HepG2 (cell line): ENCODE results near the gene CTNND1. TPM values are rescaled to one million over a fixed set of nuclear protein-coding genes. Genes with fewer than 3 reads are reported as not detected.

Experiments used
- ATF2 ChIP-seq: sonication (generic); formaldehyde crosslinking; IDR thresholded peaks from 2 replicates; pipeline ENCODE4 v1.4.0; 2020; ENCODE audit warnings: missing genetic modification reagents
- ATM ChIP-seq: fragments of 450-650 bp; IDR thresholded peaks from 2 replicates; pipeline ENCODE4 v1.7.1; 2017; ENCODE audit warnings: mild to moderate bottlenecking, borderline replicate concordance
- BORCS8-MEF2B ChIP-seq: sonication (generic); formaldehyde crosslinking; IDR thresholded peaks from 2 replicates; pipeline ENCODE4 v1.8.0; 2022; ENCODE audit warnings: mild to moderate bottlenecking, missing genetic modification reagents
- BRD4 ChIP-seq: sonication (generic); formaldehyde crosslinking; IDR thresholded peaks from 2 replicates; pipeline ENCODE4 v1.4.0; 2020; ENCODE audit warnings: missing genetic modification reagents
- FOXO1 ChIP-seq: sonication (generic); formaldehyde crosslinking; IDR thresholded peaks from 2 replicates; pipeline ENCODE4 v1.4.0; 2020; ENCODE audit warnings: missing genetic modification reagents
- GABPB1 ChIP-seq: IDR thresholded peaks from 2 replicates; pipeline ENCODE4 v1.6.1; 2016; ENCODE audit warnings: mild to moderate bottlenecking, missing genetic modification reagents, moderate library complexity, missing compliant biosample characterization
- GATA4 ChIP-seq: sonication (generic); IDR thresholded peaks from 2 replicates; pipeline ENCODE4 v1.6.1; 2016; ENCODE audit warnings: antibody characterized with exemption, low read depth, borderline replicate concordance
- KLF9 ChIP-seq: IDR thresholded peaks from 2 replicates; pipeline ENCODE4 v1.6.1; 2016; ENCODE audit warnings: low read depth
- MIER2 ChIP-seq: IDR thresholded peaks from 2 replicates; pipeline ENCODE4 v1.6.1; 2016; ENCODE audit warnings: missing biosample characterization, missing genetic modification reagents
- RNF2 ChIP-seq: fragments of 450-650 bp; conservative IDR thresholded peaks from 2 replicates; pipeline ENCODE4 v1.6.1; 2016; ENCODE audit warnings: low read depth
- SOX5 ChIP-seq: IDR thresholded peaks from 2 replicates; pipeline ENCODE4 v1.6.1; 2016; ENCODE audit warnings: borderline replicate concordance
- TBL1XR1 ChIP-seq: fragments of 150-350 bp; IDR thresholded peaks from 2 replicates; pipeline ENCODE4 v1.6.1; 2014; ENCODE audit warnings: borderline replicate concordance, low read length; ENCODE audit not compliant: partially characterized antibody
- TFDP2 ChIP-seq: sonication (generic); formaldehyde crosslinking; IDR thresholded peaks from 2 replicates; pipeline ENCODE4 v1.4.0; 2020; ENCODE audit warnings: missing genetic modification reagents
- YEATS2 ChIP-seq: sonication (generic); formaldehyde crosslinking; IDR thresholded peaks from 2 replicates; pipeline ENCODE4 v1.4.0; 2020; ENCODE audit warnings: missing genetic modification reagents, borderline replicate concordance
- ZFP41 ChIP-seq: sonication (generic); formaldehyde crosslinking; IDR thresholded peaks from 2 replicates; pipeline ENCODE4 v1.4.0; 2020; ENCODE audit warnings: mild to moderate bottlenecking, missing genetic modification reagents, borderline replicate concordance
- ZFP82 ChIP-seq: sonication (generic); formaldehyde crosslinking; IDR thresholded peaks from 2 replicates; pipeline ENCODE4 v1.5.1; 2020; ENCODE audit warnings: mild to moderate bottlenecking, missing genetic modification reagents, borderline replicate concordance
- ZNF431 ChIP-seq: sonication (generic); formaldehyde crosslinking; IDR thresholded peaks from 2 replicates; pipeline ENCODE4 v1.9.0; 2022; ENCODE audit warnings: missing genetic modification reagents, low read depth, mild to moderate bottlenecking, borderline replicate concordance
- ZNF615 ChIP-seq: sonication (generic); formaldehyde crosslinking; IDR thresholded peaks from 2 replicates; pipeline ENCODE4 v1.5.0; 2020; ENCODE audit warnings: mild to moderate bottlenecking, missing genetic modification reagents, borderline replicate concordance
- ZNF691 ChIP-seq: sonication (generic); formaldehyde crosslinking; IDR thresholded peaks from 2 replicates; pipeline ENCODE4 v1.4.0; 2020; ENCODE audit warnings: missing genetic modification reagents, low read depth, mild to moderate bottlenecking, borderline replicate concordance
- ZNF777 ChIP-seq: sonication (generic); formaldehyde crosslinking; IDR thresholded peaks from 2 replicates; pipeline ENCODE4 v1.4.0; 2020; ENCODE audit warnings: missing genetic modification reagents
- polyA plus RNA-seq, 8 experiments: library from polyadenylated mRNA; depleted of rRNA in 3 of 8; stranded (reverse) in 7 of 8; unstranded in 1 of 8; fragments of >200 nt; fragmentation: Illumina TruSeq in 4 of 8; extraction: Trizol in 4 of 8; gene quantifications; 2 replicates each; pipeline versions ENCODE4 v1.2.1 to v1.2.3, GENCODE V29; 2011 to 2016; ENCODE audit warnings: low read depth in 4 of 8, missing spikeins in 1 of 8, mixed read lengths in 1 of 8; ENCODE audit not compliant: insufficient read depth in 1 of 8
- total RNA-seq, 5 experiments: library from RNA; depleted of rRNA; stranded (reverse); fragments of >200 nt; fragmentation: Illumina TruSeq; extraction: Trizol; gene quantifications; 2 replicates each; pipeline ENCODE4 v1.2.3, GENCODE V29; 2016; ENCODE audit warnings: low read depth in 1 of 5
- TF ChIP-seq, protein P1 (sequence below): sonication (generic); formaldehyde crosslinking; IDR thresholded peaks from 2 replicates; pipeline ENCODE4 v1.4.0; 2020; ENCODE audit warnings: mild to moderate bottlenecking, low read depth, missing genetic modification reagents
- TF ChIP-seq, protein P2 (sequence below): sonication (generic); formaldehyde crosslinking; IDR thresholded peaks from 2 replicates; pipeline ENCODE4 v1.4.0; 2020; ENCODE audit warnings: missing genetic modification reagents, mild to moderate bottlenecking, borderline replicate concordance

CTNND1 gene
- total and polyA plus RNA-seq, 2 of the 13 experiments (the other 11 are each of a cell fraction or from before 2014, with no cell fraction given): 117 to 128 TPM

DNA sequence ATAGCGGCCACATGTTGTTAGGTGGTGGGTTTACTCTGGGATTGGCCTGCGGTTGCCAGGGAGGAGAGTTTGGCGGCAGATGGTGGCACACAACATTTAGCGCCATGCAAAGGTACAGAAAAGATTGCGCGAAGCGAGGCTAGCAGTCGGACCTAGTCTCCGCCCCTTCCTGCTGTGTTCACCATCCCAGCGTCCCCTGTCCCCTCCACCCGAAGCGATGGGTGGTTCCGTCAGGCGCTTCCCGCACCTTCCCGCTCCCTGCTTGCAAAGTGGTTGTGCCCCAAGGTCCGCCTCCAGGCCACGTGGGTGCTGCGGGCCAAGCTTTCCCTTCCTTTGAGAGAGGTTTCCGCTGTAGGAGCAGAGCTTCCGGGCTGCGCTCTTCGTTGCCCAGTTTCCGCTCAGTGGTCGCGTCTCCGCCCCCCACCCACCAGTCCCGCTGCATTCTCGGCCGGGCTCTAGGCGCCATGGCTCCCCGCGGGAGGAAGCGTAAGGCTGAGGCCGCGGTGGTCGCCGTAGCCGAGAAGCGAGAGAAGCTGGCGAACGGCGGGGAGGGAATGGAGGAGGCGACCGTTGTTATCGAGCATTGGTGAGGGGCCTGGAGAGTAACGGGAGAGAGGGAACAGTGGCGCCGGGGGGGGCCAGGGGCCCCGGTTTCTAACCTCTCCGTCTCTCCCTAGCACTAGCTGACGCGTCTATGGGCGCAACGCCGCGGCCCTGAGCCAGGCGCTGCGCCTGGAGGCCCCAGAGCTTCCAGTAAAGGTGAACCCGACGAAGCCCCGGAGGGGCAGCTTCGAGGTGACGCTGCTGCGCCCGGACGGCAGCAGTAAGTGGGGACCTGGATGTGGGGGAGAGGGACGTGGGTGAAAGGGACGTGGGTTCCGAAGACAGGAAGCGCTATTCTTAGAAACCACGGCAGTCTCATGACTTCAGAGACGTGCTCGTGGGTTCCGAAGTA, 20.2 kb upstream of the CTNND1 start, which contains the start of gene SELENOH (continued):
- peak; percentile 83 for TF ChIP-seq TFDP2
- TF ChIP-seq, protein P1, sequence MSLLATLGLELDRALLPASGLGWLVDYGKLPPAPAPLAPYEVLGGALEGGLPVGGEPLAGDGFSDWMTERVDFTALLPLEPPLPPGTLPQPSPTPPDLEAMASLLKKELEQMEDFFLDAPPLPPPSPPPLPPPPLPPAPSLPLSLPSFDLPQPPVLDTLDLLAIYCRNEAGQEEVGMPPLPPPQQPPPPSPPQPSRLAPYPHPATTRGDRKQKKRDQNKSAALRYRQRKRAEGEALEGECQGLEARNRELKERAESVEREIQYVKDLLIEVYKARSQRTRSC (CRISPR knock-in tag): no peak
- TF ChIP-seq GATA4: peak; percentile 45; the same call in 1 of the 2 replicates
- TF ChIP-seq KLF9: no peak
- no peak for TF ChIP-seq RNF2
- TF ChIP-seq, protein P2, sequence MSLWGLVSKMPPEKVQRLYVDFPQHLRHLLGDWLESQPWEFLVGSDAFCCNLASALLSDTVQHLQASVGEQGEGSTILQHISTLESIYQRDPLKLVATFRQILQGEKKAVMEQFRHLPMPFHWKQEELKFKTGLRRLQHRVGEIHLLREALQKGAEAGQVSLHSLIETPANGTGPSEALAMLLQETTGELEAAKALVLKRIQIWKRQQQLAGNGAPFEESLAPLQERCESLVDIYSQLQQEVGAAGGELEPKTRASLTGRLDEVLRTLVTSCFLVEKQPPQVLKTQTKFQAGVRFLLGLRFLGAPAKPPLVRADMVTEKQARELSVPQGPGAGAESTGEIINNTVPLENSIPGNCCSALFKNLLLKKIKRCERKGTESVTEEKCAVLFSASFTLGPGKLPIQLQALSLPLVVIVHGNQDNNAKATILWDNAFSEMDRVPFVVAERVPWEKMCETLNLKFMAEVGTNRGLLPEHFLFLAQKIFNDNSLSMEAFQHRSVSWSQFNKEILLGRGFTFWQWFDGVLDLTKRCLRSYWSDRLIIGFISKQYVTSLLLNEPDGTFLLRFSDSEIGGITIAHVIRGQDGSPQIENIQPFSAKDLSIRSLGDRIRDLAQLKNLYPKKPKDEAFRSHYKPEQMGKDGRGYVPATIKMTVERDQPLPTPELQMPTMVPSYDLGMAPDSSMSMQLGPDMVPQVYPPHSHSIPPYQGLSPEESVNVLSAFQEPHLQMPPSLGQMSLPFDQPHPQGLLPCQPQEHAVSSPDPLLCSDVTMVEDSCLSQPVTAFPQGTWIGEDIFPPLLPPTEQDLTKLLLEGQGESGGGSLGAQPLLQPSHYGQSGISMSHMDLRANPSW: no peak
- TF ChIP-seq ZNF777 (CRISPR knock-in tag): no peak
- TF ChIP-seq TBL1XR1: no peak
- TF ChIP-seq ZFP41: no peak
- TF ChIP-seq ZFP82 (CRISPR knock-in tag): no peak
- peak; percentile 82 for TF ChIP-seq BORCS8-MEF2B (CRISPR knock-in tag)
- TF ChIP-seq ZNF691 (CRISPR knock-in tag): 0 out of 2 replicates have a peak, but pooled peaks have one; percentile 61
- TF ChIP-seq ZNF615 (CRISPR knock-in tag): no peak; the same call in 1 of the 2 replicates
- TF ChIP-seq BRD4: 0 out of 2 replicates have a peak, but pooled peaks have one; percentile 53
- TF ChIP-seq ZNF431: no peak; the same call in 1 of the 2 replicates
- TF ChIP-seq FOXO1 (CRISPR knock-in tag): peak; percentile 25; the same call in 1 of the 2 replicates
- TF ChIP-seq ATF2 (CRISPR knock-in tag): peak; percentile 65; the same call in 1 of the 2 replicates
- TF ChIP-seq SOX5 (CRISPR knock-in tag): peak; percentile 47; the same call in 1 of the 2 replicates
- TF ChIP-seq GABPB1 (CRISPR knock-in tag): peak; percentile 96
- no peak for TF ChIP-seq MIER2
- TF ChIP-seq YEATS2 (CRISPR knock-in tag): peak; percentile 79; the same call in 1 of the 2 replicates
- no peak for TF ChIP-seq ATM
